Measurements from ENCODE around the gene GPR39.

GPR39 gene

GRCh38 chr2:132439703-132440398 lies 23.2 kb downstream of the GPR39 start:
- Histone ChIP-seq H3K4me3 (ENCODE audit: low read depth in 1 of 2, low read length in 2 of 2) (no peak overlapping the region), H3K9ac (ENCODE audit: low read depth in 1 of 2, low read length in 2 of 2) (no peak overlapping the region), H3K27ac (ENCODE audit: low read depth, low read length) (no peak overlapping the region), H3K27me3 (ENCODE audit: control insufficient read depth in 1 of 2, insufficient read depth in 2 of 2, low read length in 2 of 2) (no peaks in the 10 kb centered on the region), H3K4me1 (ENCODE audit: control insufficient read depth in 1 of 2, insufficient read depth in 2 of 2, low read length in 2 of 2) (peaks cover 0 to 6% of the 10 kb centered on the region in 2 donors), H3K36me3 (ENCODE audit: control insufficient read depth in 1 of 2, insufficient read depth in 2 of 2, low read length in 2 of 2) (no peaks in the 10 kb centered on the region), H3K9me3 (ENCODE audit: control insufficient read depth in 1 of 2, low read length in 2 of 2) (no peaks in the 10 kb centered on the region)

DNA sequence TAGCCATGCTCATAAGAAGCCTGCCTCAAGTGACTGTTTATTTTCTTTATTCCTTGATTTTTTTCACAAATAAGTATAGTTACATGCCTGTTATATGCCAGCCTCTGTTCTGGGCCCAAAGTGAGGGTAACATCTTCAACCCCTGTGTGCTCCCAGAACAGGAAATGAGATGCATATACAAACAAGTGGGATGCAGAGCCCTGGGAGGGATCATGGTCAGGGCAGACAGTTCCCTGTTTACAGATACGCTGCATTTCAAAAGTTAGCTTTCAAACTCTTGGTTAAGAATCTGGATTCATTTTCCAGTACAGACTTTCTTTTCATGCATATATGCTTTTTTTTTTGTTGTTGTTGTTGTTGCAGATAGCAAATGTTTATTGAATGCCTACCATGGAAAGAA lies 24.4 kb downstream of the GPR39 start:
- Histone ChIP-seq H3K4me1 (ENCODE audit: control insufficient read depth in 1 of 2, insufficient read depth in 2 of 2, low read length in 2 of 2) (no peaks in the 10 kb centered on the region), H3K36me3 (ENCODE audit: control insufficient read depth in 1 of 2, insufficient read depth in 2 of 2, low read length in 2 of 2) (no peaks in the 10 kb centered on the region), H3K9me3 (ENCODE audit: control insufficient read depth in 1 of 2, low read length in 2 of 2) (no peaks in the 10 kb centered on the region), H3K9ac (ENCODE audit: low read depth in 1 of 2, low read length in 2 of 2) (no peak overlapping the region), H3K4me3 (ENCODE audit: low read depth in 1 of 2, low read length in 2 of 2) (no peak overlapping the region), H3K27me3 (ENCODE audit: control insufficient read depth in 1 of 2, insufficient read depth in 2 of 2, low read length in 2 of 2) (no peaks in the 10 kb centered on the region), H3K27ac (ENCODE audit: low read depth, low read length) (no peak overlapping the region)

GRCh38 chr2:132442278-132442677 lies 25.7 kb downstream of the GPR39 start:
- H3K4me1 ChIP-seq (ENCODE audit: control insufficient read depth in 1 of 2, insufficient read depth in 2 of 2, low read length in 2 of 2) = peaks cover 0 to 2% of the 10 kb centered on the region in 2 donors
- no peak overlapping the region for H3K9ac ChIP-seq (ENCODE audit: low read depth in 1 of 2, low read length in 2 of 2)
- no peak overlapping the region for H3K4me3 ChIP-seq (ENCODE audit: low read depth in 1 of 2, low read length in 2 of 2)
- no peak overlapping the region for H3K27ac ChIP-seq (ENCODE audit: low read depth, low read length)
- no peaks in the 10 kb centered on the region for H3K27me3 ChIP-seq (ENCODE audit: control insufficient read depth in 1 of 2, insufficient read depth in 2 of 2, low read length in 2 of 2)
- no peaks in the 10 kb centered on the region for H3K9me3 ChIP-seq (ENCODE audit: control insufficient read depth in 1 of 2, low read length in 2 of 2)
- no peaks in the 10 kb centered on the region for H3K36me3 ChIP-seq (ENCODE audit: control insufficient read depth in 1 of 2, insufficient read depth in 2 of 2, low read length in 2 of 2)

DNA sequence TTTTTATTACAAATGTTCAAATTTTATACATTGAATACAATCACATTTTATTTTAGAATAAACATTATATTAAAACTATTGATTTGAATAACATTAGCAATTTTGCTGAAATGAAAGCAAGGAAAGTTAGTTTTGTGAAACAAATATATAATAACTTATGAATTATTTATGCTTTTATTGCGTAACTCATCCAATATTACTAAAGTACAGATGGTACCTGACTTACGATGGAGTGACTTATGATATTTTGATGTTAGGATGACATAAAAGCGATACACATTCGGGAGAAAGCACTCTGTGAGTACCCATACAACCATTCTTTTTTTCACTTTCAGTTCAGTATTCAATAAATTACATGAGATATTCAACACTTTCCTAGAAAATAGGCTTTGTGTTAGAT lies 26.5 kb downstream of the GPR39 start:
- Histone ChIP-seq H3K9me3 (ENCODE audit: control insufficient read depth in 1 of 2, low read length in 2 of 2) (no peaks in the 10 kb centered on the region), H3K27me3 (ENCODE audit: control insufficient read depth in 1 of 2, insufficient read depth in 2 of 2, low read length in 2 of 2) (no peaks in the 10 kb centered on the region), H3K9ac (ENCODE audit: low read depth in 1 of 2, low read length in 2 of 2) (no peak overlapping the region), H3K27ac (ENCODE audit: low read depth, low read length) (no peak overlapping the region), H3K4me1 (ENCODE audit: control insufficient read depth in 1 of 2, insufficient read depth in 2 of 2, low read length in 2 of 2) (peaks cover 0 to 2% of the 10 kb centered on the region in 2 donors), H3K4me3 (ENCODE audit: low read depth in 1 of 2, low read length in 2 of 2) (no peak overlapping the region), H3K36me3 (ENCODE audit: control insufficient read depth in 1 of 2, insufficient read depth in 2 of 2, low read length in 2 of 2) (no peaks in the 10 kb centered on the region)

GRCh38 chr2:132446444-132446843 lies 29.8 kb downstream of the GPR39 start:
- Histone ChIP-seq H3K4me1 (ENCODE audit: control insufficient read depth in 1 of 2, insufficient read depth in 2 of 2, low read length in 2 of 2) (peaks cover 0 to 2% of the 10 kb centered on the region in 2 donors), H3K9me3 (ENCODE audit: control insufficient read depth in 1 of 2, low read length in 2 of 2) (no peaks in the 10 kb centered on the region), H3K27ac (ENCODE audit: low read depth, low read length) (no peak overlapping the region), H3K9ac (ENCODE audit: low read depth in 1 of 2, low read length in 2 of 2) (no peak overlapping the region), H3K36me3 (ENCODE audit: control insufficient read depth in 1 of 2, insufficient read depth in 2 of 2, low read length in 2 of 2) (no peaks in the 10 kb centered on the region), H3K27me3 (ENCODE audit: control insufficient read depth in 1 of 2, insufficient read depth in 2 of 2, low read length in 2 of 2) (no peaks in the 10 kb centered on the region), H3K4me3 (ENCODE audit: low read depth in 1 of 2, low read length in 2 of 2) (no peak overlapping the region)

DNA sequence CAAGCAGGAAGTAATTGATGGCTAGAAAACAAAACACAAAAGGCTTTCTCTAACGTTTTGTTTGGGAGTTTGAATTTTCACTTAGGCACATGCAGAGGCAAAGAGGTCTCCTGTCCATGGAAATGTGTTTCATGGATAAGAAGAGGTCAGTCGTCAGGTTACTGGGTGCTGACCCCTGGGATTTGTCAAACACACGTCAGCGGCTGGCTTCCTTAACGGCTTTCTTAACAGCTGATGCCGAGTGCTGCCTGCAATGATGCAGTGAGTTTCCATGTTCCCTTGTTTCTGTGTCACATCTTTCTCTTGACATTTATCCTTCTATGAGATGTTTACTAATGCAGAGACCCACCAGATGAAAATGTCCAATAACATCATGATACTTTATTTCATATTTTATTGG lies 31.7 kb downstream of the GPR39 start:
- Histone ChIP-seq H3K36me3 (ENCODE audit: control insufficient read depth in 1 of 2, insufficient read depth in 2 of 2, low read length in 2 of 2) (no peaks in the 10 kb centered on the region), H3K27ac (ENCODE audit: low read depth, low read length) (no peak overlapping the region), H3K9me3 (ENCODE audit: control insufficient read depth in 1 of 2, low read length in 2 of 2) (no peaks in the 10 kb centered on the region), H3K4me3 (ENCODE audit: low read depth in 1 of 2, low read length in 2 of 2) (no peak overlapping the region), H3K4me1 (ENCODE audit: control insufficient read depth in 1 of 2, insufficient read depth in 2 of 2, low read length in 2 of 2) (peaks cover 0 to 2% of the 10 kb centered on the region in 2 donors), H3K27me3 (ENCODE audit: control insufficient read depth in 1 of 2, insufficient read depth in 2 of 2, low read length in 2 of 2) (no peaks in the 10 kb centered on the region), H3K9ac (ENCODE audit: low read depth in 1 of 2, low read length in 2 of 2) (no peak overlapping the region)

- Histone ChIP-seq H3K27me3 (ENCODE audit: control insufficient read depth in 1 of 2, insufficient read depth in 2 of 2, low read length in 2 of 2) (no peaks in the 10 kb centered on the region), H3K4me1 (ENCODE audit: control insufficient read depth in 1 of 2, insufficient read depth in 2 of 2, low read length in 2 of 2) (peaks cover 0 to 2% of the 10 kb centered on the region in 2 donors), H3K36me3 (ENCODE audit: control insufficient read depth in 1 of 2, insufficient read depth in 2 of 2, low read length in 2 of 2) (no peaks in the 10 kb centered on the region), H3K4me3 (ENCODE audit: low read depth in 1 of 2, low read length in 2 of 2) (no peak overlapping the region), H3K9ac (ENCODE audit: low read depth in 1 of 2, low read length in 2 of 2) (no peak overlapping the region), H3K27ac (ENCODE audit: low read depth, low read length) (no peak overlapping the region), H3K9me3 (ENCODE audit: control insufficient read depth in 1 of 2, low read length in 2 of 2) (no peaks in the 10 kb centered on the region)
Measured at GRCh38 chr2:132448771-132449170, 32.2 kb downstream of the GPR39 start.

- Histone ChIP-seq H3K27ac (ENCODE audit: low read depth, low read length) (no peak overlapping the region), H3K36me3 (ENCODE audit: control insufficient read depth in 1 of 2, insufficient read depth in 2 of 2, low read length in 2 of 2) (no peaks in the 10 kb centered on the region), H3K4me3 (ENCODE audit: low read depth in 1 of 2, low read length in 2 of 2) (no peak overlapping the region), H3K4me1 (ENCODE audit: control insufficient read depth in 1 of 2, insufficient read depth in 2 of 2, low read length in 2 of 2) (peaks cover 0 to 2% of the 10 kb centered on the region in 2 donors), H3K9ac (ENCODE audit: low read depth in 1 of 2, low read length in 2 of 2) (no peak overlapping the region), H3K27me3 (ENCODE audit: control insufficient read depth in 1 of 2, insufficient read depth in 2 of 2, low read length in 2 of 2) (no peaks in the 10 kb centered on the region), H3K9me3 (ENCODE audit: control insufficient read depth in 1 of 2, low read length in 2 of 2) (no peaks in the 10 kb centered on the region)
Measured at GRCh38 chr2:132449868-132450267, 33.3 kb downstream of the GPR39 start.

- H3K27me3 ChIP-seq (ENCODE audit: control insufficient read depth in 1 of 2, insufficient read depth in 2 of 2, low read length in 2 of 2) = no peaks in the 10 kb centered on the region
- H3K4me3 ChIP-seq (ENCODE audit: low read depth in 1 of 2, low read length in 2 of 2) = no peak overlapping the region
- H3K9me3 ChIP-seq (ENCODE audit: control insufficient read depth in 1 of 2, low read length in 2 of 2) = peaks cover 7 to 20% of the 10 kb centered on the region in 2 donors
- H3K4me1 ChIP-seq (ENCODE audit: control insufficient read depth in 1 of 2, insufficient read depth in 2 of 2, low read length in 2 of 2) = no peaks in the 10 kb centered on the region
- no peak overlapping the region for H3K27ac ChIP-seq (ENCODE audit: low read depth, low read length)
- no peak overlapping the region for H3K9ac ChIP-seq (ENCODE audit: low read depth in 1 of 2, low read length in 2 of 2)
- H3K36me3 ChIP-seq (ENCODE audit: control insufficient read depth in 1 of 2, insufficient read depth in 2 of 2, low read length in 2 of 2) = no peaks in the 10 kb centered on the region
Measured at GRCh38 chr2:132460781-132461180, 44.2 kb downstream of the GPR39 start.

DNA sequence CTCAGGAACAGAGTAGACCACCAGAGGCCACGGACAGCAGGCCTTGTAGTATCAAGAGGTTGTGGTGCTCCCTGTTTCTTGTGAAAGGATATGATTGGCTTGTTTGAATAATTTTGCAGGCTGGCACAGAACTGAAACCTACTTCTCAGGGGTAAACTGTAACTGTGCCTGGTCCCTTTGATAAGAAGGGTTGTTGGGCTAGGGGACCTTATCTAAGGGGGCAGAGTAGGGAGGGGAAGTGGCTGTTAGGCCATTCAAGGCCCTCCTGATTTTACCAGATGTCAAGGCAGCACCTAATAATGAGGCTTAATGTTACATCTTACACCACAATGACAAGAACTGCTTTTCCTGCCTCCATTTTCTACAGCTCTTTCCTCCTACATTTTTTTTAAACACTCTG lies 45.6 kb downstream of the GPR39 start:
- peaks cover 0 to 2% of the 10 kb centered on the region in 2 donors for H3K36me3 ChIP-seq (ENCODE audit: control insufficient read depth in 1 of 2, insufficient read depth in 2 of 2, low read length in 2 of 2)
- no peak overlapping the region for H3K27ac ChIP-seq (ENCODE audit: low read depth, low read length)
- H3K4me3 ChIP-seq (ENCODE audit: low read depth in 1 of 2, low read length in 2 of 2) = no peak overlapping the region
- H3K9me3 ChIP-seq (ENCODE audit: control insufficient read depth in 1 of 2, low read length in 2 of 2) = peaks cover 16 to 34% of the 10 kb centered on the region in 2 donors
- no peaks in the 10 kb centered on the region for H3K4me1 ChIP-seq (ENCODE audit: control insufficient read depth in 1 of 2, insufficient read depth in 2 of 2, low read length in 2 of 2)
- no peak overlapping the region for H3K9ac ChIP-seq (ENCODE audit: low read depth in 1 of 2, low read length in 2 of 2)
- no peaks in the 10 kb centered on the region for H3K27me3 ChIP-seq (ENCODE audit: control insufficient read depth in 1 of 2, insufficient read depth in 2 of 2, low read length in 2 of 2)

Measured in duodenal mucosa (tissue), 2 donors.